Measurements from ENCODE around the gene CDH13. TPM values are rescaled to one million over a fixed set of nuclear protein-coding genes. Genes with fewer than 3 reads are reported as not detected.

CDH13 gene
- total RNA-seq, 1 experiment from 2014 or later, result 2.1 TPM

DNA sequence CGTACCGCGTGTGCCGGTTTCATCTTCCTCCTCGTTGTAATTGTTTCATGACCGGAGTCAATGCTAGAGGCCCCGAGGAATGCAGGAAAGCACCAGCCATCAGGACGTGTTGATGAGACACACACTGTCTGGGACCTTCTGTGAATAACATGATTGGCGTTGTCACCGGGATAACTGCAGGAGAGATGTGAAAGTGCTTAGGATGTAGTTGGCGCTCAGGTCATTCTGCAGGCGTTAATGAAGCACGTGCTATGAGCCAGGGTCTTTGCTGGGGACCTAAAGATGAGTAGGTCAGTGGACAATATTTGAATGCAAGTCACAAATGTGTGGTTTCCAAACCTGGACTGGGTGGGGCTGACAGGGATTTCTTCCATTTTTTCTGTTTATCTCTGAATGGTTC, 999.4 kb downstream of the CDH13 start:
- no peak for DNase-seq (ENCODE audit: low spot score)
- Histone ChIP-seq H3K4me3 (ENCODE audit: low read depth, low read length, poor library complexity, severe bottlenecking) (no peak overlapping the region), H3K9me3 (ENCODE audit: low read depth, low read length, poor library complexity, severe bottlenecking) (no peaks in the 10 kb centered on the region), H3K27ac (ENCODE audit: low read depth, low read length, poor library complexity, severe bottlenecking) (no peak overlapping the region), H3K27me3 (replicated peaks; ENCODE audit: insufficient read depth, low read depth, low read length, poor library complexity) (peaks cover 64% of the 10 kb centered on the region), H3K36me3 (ENCODE audit: insufficient read depth, low read length, poor library complexity, severe bottlenecking) (no peaks in the 10 kb centered on the region), H3K4me1 (ENCODE audit: insufficient read depth, low read length, poor library complexity, severe bottlenecking) (no peaks in the 10 kb centered on the region)
- BruUV-seq (replicated peaks), result no TSS peak
- intact Hi-C loops (cut with micrococcal nuclease; ENCODE audit: unreplicated experiment), result no loop called here
- CTCF ChIA-PET, result no interaction called here
- POLR2A ChIA-PET (ENCODE audit: low non-redundant PET), result no interaction called here
- no peak for TF ChIP-seq EZH2 (IDR thresholded peaks at IDR 0.05; ENCODE audit: borderline replicate concordance, low read depth, low read length, poor library complexity, severe bottlenecking)
- TF ChIP-seq, protein P1, sequence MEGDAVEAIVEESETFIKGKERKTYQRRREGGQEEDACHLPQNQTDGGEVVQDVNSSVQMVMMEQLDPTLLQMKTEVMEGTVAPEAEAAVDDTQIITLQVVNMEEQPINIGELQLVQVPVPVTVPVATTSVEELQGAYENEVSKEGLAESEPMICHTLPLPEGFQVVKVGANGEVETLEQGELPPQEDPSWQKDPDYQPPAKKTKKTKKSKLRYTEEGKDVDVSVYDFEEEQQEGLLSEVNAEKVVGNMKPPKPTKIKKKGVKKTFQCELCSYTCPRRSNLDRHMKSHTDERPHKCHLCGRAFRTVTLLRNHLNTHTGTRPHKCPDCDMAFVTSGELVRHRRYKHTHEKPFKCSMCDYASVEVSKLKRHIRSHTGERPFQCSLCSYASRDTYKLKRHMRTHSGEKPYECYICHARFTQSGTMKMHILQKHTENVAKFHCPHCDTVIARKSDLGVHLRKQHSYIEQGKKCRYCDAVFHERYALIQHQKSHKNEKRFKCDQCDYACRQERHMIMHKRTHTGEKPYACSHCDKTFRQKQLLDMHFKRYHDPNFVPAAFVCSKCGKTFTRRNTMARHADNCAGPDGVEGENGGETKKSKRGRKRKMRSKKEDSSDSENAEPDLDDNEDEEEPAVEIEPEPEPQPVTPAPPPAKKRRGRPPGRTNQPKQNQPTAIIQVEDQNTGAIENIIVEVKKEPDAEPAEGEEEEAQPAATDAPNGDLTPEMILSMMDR (conservative IDR thresholded peaks at IDR 0.05; ENCODE audit: low read depth, low read length), result no peak

DNA sequence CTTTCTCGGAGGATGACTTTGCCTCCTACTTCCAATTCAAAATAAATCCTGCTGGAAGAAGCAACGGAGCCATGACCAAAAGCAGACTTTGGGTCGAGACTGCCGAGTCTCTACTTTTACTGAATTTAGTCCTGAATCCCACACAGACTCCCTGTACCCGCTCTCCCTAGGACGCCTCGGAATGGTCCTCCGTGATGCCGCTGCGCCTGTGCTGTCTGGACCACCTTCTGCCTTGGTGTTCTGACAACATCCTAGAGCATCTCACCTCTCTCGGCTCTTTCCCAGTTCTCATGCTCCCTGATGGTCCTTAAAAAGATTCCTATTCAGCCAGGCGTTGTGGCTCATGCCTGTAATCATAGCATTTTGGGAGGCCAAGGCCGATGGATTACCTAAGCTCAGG, 999.9 kb downstream of the CDH13 start:
- intact Hi-C loops (cut with micrococcal nuclease; ENCODE audit: unreplicated experiment), result no loop called here
- H3K36me3 ChIP-seq (ENCODE audit: insufficient read depth, low read length, poor library complexity, severe bottlenecking), result no peaks in the 10 kb centered on the region
- no TSS peak for BruUV-seq (replicated peaks)
- TF ChIP-seq, protein P1 (conservative IDR thresholded peaks at IDR 0.05; ENCODE audit: low read depth, low read length), result no peak
- no peak for TF ChIP-seq EZH2 (IDR thresholded peaks at IDR 0.05; ENCODE audit: borderline replicate concordance, low read depth, low read length, poor library complexity, severe bottlenecking)
- H3K27me3 ChIP-seq (replicated peaks; ENCODE audit: insufficient read depth, low read depth, low read length, poor library complexity), result peaks cover 69% of the 10 kb centered on the region
- ChIA-PET CTCF (no interaction called here), POLR2A (ENCODE audit: low non-redundant PET) (no interaction called here)
- DNase-seq (ENCODE audit: low spot score), result no peak
- H3K4me1 ChIP-seq (ENCODE audit: insufficient read depth, low read length, poor library complexity, severe bottlenecking), result no peaks in the 10 kb centered on the region
- H3K4me3 ChIP-seq (ENCODE audit: low read depth, low read length, poor library complexity, severe bottlenecking), result no peak overlapping the region
- no peak overlapping the region for H3K27ac ChIP-seq (ENCODE audit: low read depth, low read length, poor library complexity, severe bottlenecking)
- H3K9me3 ChIP-seq (ENCODE audit: low read depth, low read length, poor library complexity, severe bottlenecking), result no peaks in the 10 kb centered on the region

DNA sequence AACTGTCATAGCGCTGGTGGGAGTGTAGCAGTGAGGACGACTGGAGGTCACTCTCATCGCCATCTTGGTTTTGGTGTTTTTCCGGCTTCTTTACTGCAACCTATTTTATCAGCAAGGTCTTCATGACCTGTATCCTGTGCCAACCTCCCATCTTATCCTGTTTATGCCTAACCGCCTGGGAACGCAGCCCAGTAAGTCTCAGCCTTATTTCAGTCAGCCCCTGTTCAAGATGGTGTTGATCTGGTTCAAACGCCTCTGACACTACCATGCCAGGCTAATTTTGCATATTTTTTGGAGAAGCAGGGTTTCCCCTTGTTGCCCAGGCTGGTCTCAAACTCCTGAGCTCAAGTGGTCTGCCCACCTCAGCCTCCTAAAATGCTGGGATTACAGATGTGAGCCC, 1001.2 kb downstream of the CDH13 start:
- H3K27ac ChIP-seq (ENCODE audit: low read depth, low read length, poor library complexity, severe bottlenecking), result no peak overlapping the region
- BruUV-seq (replicated peaks), result no TSS peak
- TF ChIP-seq EZH2 (IDR thresholded peaks at IDR 0.05; ENCODE audit: borderline replicate concordance, low read depth, low read length, poor library complexity, severe bottlenecking), result no peak
- TF ChIP-seq, protein P1 (conservative IDR thresholded peaks at IDR 0.05; ENCODE audit: low read depth, low read length), result no peak
- peaks cover 71% of the 10 kb centered on the region for H3K27me3 ChIP-seq (replicated peaks; ENCODE audit: insufficient read depth, low read depth, low read length, poor library complexity)
- no peaks in the 10 kb centered on the region for H3K4me1 ChIP-seq (ENCODE audit: insufficient read depth, low read length, poor library complexity, severe bottlenecking)
- no peak for DNase-seq (ENCODE audit: low spot score)
- POLR2A ChIA-PET (ENCODE audit: low non-redundant PET), result no interaction called here
- no peaks in the 10 kb centered on the region for H3K9me3 ChIP-seq (ENCODE audit: low read depth, low read length, poor library complexity, severe bottlenecking)
- CTCF ChIA-PET, result no interaction called here
- intact Hi-C loops (cut with micrococcal nuclease; ENCODE audit: unreplicated experiment), result no loop called here
- H3K36me3 ChIP-seq (ENCODE audit: insufficient read depth, low read length, poor library complexity, severe bottlenecking), result no peaks in the 10 kb centered on the region
- H3K4me3 ChIP-seq (ENCODE audit: low read depth, low read length, poor library complexity, severe bottlenecking), result no peak overlapping the region

Measured in A673 (cell line).